Upper lobe of right lung (tissue), 1 donor: Measurements from ENCODE around the gene SLC12A9. TPM values are rescaled to one million over a fixed set of nuclear protein-coding genes. Genes with fewer than 3 reads are reported as not detected.
"Not testable (repeated sequence)": the region's sequence is repeated elsewhere in the genome, so short reads cannot be mapped to it uniquely, and the experiment has no call there.

Experiments used
- ATAC-seq: fragments of 200-7000 bp; cut with Tn5 transposase; one replicate; pipeline ENCODE4 v1.9.1; 2020; ENCODE audit warnings: mild to moderate bottlenecking, moderate library complexity
- DNase-seq: peaks from one replicate; pipeline ENCODE4 v3.0.0-alpha.2; 2020
- H3K27ac ChIP-seq: fragments of 200-600 bp; one replicate; pipeline ENCODE4 v1.8.0; 2022
- H3K27me3 ChIP-seq: fragments of 200-600 bp; one replicate; pipeline ENCODE4 v1.8.0; 2022; ENCODE audit warnings: mild to moderate bottlenecking
- H3K36me3 ChIP-seq: fragments of 200-600 bp; one replicate; pipeline ENCODE4 v1.8.0; 2022
- H3K4me1 ChIP-seq: fragments of 200-600 bp; one replicate; pipeline ENCODE4 v1.8.0; 2022
- H3K4me3 ChIP-seq: fragments of 200-600 bp; one replicate; pipeline ENCODE4 v1.8.0; 2022; ENCODE audit warnings: mild to moderate bottlenecking
- H3K9me3 ChIP-seq: fragments of 200-600 bp; one replicate; pipeline ENCODE4 v1.8.0; 2022
- intact Hi-C: fragments of 100-400 bp; cut with DNase I; formaldehyde crosslinking; loops from one replicate; pipeline ENCODE4 v1.11.0; 2022
- total RNA-seq: library from RNA; stranded (reverse); fragmentation: NEBNext Ultra II Directional; extraction: Animal tissue kit (Norgen Biotek cat#: 25700); gene quantifications from one replicate; pipeline ENCODE4 v1.2.1, GENCODE V29; 2021
- TF ChIP-seq, protein P1 (sequence below): fragments of 200-600 bp; IDR thresholded peaks from one replicate; pipeline ENCODE4 v1.8.0; 2022; ENCODE audit warnings: antibody characterized with exemption
- donor health status: DM: no; HTN: yes; CAD: no; lungs with severe emphysema.

The SLC12A9 gene
- total RNA-seq, 1 donor from 2014 or later: 39.2 TPM

DNA sequence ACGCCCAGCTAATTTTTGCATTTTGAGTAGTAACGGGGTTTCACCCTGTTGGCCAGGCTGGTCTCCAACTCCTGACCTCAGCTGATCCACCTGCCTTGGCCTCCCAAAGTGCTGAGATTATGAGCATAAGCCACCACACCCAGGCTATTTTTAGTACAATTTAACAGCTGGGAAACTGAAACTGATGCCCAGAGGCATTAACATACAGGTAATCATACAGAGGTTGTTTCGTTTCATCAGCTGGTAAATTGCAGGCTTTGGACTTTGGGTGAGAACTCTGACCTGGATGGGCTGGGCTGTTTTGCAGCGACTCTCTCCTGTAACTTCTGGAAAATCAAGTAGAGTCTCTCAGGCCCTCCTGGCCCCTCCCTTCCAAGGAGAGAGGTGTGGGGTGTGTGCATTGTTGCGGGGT is 49.4 kb downstream of the SLC12A9 start:
- ATAC-seq (no peak), DNase-seq (no peak)
- TF ChIP-seq, protein P1, sequence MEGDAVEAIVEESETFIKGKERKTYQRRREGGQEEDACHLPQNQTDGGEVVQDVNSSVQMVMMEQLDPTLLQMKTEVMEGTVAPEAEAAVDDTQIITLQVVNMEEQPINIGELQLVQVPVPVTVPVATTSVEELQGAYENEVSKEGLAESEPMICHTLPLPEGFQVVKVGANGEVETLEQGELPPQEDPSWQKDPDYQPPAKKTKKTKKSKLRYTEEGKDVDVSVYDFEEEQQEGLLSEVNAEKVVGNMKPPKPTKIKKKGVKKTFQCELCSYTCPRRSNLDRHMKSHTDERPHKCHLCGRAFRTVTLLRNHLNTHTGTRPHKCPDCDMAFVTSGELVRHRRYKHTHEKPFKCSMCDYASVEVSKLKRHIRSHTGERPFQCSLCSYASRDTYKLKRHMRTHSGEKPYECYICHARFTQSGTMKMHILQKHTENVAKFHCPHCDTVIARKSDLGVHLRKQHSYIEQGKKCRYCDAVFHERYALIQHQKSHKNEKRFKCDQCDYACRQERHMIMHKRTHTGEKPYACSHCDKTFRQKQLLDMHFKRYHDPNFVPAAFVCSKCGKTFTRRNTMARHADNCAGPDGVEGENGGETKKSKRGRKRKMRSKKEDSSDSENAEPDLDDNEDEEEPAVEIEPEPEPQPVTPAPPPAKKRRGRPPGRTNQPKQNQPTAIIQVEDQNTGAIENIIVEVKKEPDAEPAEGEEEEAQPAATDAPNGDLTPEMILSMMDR: no peak
- H3K27ac ChIP-seq: no peak overlapping the region
- peaks cover 3% of the 10 kb centered on the region for H3K9me3 ChIP-seq
- intact Hi-C loops: no loop called here
- H3K27me3 ChIP-seq: peaks cover 10% of the 10 kb centered on the region
- H3K4me3 ChIP-seq: no peak overlapping the region
- no peaks in the 10 kb centered on the region for H3K4me1 ChIP-seq
- no peaks in the 10 kb centered on the region for H3K36me3 ChIP-seq

DNA sequence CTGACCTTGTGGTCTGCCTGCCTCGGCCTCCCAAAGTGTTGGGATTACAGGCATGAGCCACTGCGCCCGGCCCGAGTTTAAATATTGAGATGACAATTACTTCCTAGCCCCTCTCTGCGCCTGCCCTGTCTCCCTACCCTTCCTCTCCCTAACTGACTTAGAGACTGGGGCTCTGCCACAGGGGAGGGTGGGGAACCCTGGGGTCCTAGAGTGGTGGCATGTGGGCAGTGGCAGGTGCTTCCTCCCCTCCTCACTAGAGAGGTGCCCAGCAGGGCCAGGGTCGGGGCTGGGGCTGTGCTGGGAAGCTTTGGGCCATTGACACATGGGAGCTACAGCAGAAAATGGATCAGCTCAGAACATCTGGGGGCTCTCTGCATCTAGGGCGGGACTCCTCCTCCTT is 50.1 kb downstream of the SLC12A9 start:
- H3K36me3 ChIP-seq: no peaks in the 10 kb centered on the region
- TF ChIP-seq, protein P1: no peak
- intact Hi-C loops: no loop called here
- H3K27me3 ChIP-seq: peaks cover 6% of the 10 kb centered on the region
- peaks cover 3% of the 10 kb centered on the region for H3K9me3 ChIP-seq
- DNase-seq (no peak), ATAC-seq (no peak)
- no peak overlapping the region for H3K27ac ChIP-seq
- H3K4me1 ChIP-seq: no peaks in the 10 kb centered on the region
- no peak overlapping the region for H3K4me3 ChIP-seq

DNA sequence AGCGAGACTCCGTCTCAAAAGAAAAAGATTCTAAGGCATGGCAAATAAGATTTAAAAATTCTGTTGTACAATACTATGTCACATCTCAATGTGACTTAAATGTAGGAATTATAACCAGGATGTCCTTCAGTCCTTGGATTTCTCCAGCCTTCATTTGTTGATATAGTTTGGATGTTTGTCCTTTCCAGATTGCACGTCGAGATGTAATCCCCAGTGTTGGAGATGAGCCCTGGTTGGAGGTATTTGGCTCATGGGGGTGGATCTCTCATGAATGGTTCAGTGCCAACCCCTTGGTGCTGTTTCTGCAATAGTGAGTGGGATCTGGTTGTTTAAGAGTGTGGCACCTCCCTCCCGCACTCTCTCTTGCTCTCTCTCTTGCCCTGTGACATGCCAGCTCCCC is 56.0 kb downstream of the SLC12A9 start:
- Histone ChIP-seq H3K36me3 (no peaks in the 10 kb centered on the region), H3K27me3 (no peaks in the 10 kb centered on the region), H3K9me3 (peaks cover 3% of the 10 kb centered on the region), H3K4me1 (no peaks in the 10 kb centered on the region), H3K27ac (no peak overlapping the region), H3K4me3 (no peak overlapping the region)
- no peak for ATAC-seq
- TF ChIP-seq, protein P1: no peak
- no peak for DNase-seq
- intact Hi-C loops: no loop called here

DNA sequence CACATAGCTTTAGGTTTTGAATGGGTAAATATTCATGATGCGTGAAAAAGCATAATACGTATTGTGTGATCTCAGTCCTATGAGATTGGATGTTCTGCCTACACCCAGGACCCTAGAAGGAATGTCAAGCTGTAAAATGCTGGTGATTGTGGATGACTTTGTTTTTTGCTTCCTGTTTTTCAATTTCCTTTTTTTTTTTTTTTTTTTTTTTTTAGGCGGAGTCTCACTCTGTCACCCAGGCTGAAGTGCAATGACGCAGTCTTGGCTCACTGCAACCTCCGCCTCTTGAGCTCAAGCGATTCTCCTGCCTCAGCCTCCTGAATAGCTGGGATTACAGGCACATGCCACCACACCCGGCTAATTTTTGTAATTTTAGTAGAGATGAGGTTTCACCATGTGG is 57.9 kb downstream of the SLC12A9 start:
- peak; percentile 27 for ATAC-seq
- H3K27me3 ChIP-seq, intact Hi-C loops, H3K36me3 ChIP-seq, H3K27ac ChIP-seq, DNase-seq, H3K9me3 ChIP-seq, H3K4me3 ChIP-seq, H3K4me1 ChIP-seq: not testable (repeated sequence)

DNA sequence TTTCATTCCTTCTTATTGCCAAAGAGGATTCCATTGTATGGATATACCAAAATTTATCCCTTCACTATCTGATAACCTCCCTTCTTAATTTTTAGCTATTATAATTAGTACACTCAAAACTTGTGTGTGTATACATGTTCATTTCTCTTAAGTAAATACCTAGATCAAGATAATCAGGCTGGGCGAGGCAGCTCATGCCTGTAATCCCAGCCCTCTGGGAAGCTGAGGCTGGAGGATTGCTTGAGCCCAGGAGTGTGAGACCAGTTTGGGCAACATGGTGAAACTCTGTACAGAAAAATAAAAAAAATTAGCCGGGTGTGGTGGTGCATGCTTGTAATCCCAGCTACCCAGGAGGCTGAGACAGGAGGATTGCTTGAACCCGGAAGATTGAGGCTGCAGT is 59.0 kb downstream of the SLC12A9 start:
- Histone ChIP-seq H3K4me3 (no peak overlapping the region), H3K27me3 (no peaks in the 10 kb centered on the region), H3K4me1 (peaks cover 2% of the 10 kb centered on the region), H3K36me3 (no peaks in the 10 kb centered on the region), H3K27ac (no peak overlapping the region), H3K9me3 (no peaks in the 10 kb centered on the region)
- TF ChIP-seq, protein P1: no peak
- DNase-seq (no peak), ATAC-seq (no peak)
- intact Hi-C loops: no loop called here

DNA sequence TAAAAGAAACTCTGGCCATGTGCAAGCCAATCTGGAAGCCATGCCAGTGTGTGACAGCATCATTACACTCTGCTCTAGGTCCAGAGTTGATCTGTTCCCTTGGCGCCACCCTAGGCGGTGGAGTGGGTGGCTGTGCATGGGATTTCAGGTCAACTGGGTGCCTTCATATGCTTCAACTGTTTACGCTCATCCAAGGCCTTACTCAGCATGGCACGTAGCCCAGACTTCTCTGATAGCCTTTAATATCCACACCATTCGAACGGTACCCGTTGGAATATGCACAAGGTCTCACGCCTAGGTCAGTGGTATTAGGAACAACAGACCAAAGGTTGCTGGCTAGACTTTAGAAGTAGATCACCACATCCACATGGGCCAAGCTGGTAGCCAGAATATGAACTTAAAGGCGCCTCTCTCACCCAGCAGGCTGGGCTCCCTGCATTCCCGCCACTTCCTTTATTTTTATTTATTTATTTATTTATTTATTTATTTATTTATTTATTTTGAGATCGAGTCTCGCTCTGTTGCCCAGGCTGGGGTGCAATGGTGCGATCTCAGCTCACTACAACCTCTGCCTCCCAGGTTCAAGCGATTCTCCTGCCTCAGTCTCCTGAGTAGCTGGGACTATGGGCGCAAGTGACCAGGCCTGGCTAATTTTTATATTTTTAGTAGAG is 61.8 kb downstream of the SLC12A9 start:
- Histone ChIP-seq H3K4me1 (peaks cover 4% of the 10 kb centered on the region), H3K4me3 (no peak overlapping the region), H3K36me3 (no peaks in the 10 kb centered on the region), H3K27ac (no peak overlapping the region), H3K9me3 (no peaks in the 10 kb centered on the region), H3K27me3 (no peaks in the 10 kb centered on the region)
- DNase-seq (no peak), ATAC-seq (no peak)
- TF ChIP-seq, protein P1: no peak
- intact Hi-C loops: no loop called here
